GM18907 (cell line): Measurements from ENCODE around the gene RDH16.
"Not testable (repeated sequence)": the region's sequence is repeated elsewhere in the genome, so short reads cannot be mapped to it uniquely, and the experiment has no call there.

Experiments
- ATAC-seq: cut with Tn5 transposase; IDR thresholded peaks from one replicate; pipeline ENCODE4 v1.9.1; 2021; ENCODE audit warnings: mild to moderate bottlenecking, moderate library complexity; ENCODE audit not compliant: unreplicated experiment

RDH16 gene

GRCh38 chr12:56927281-56927680 lies 30.1 kb downstream of the RDH16 start:
- no peak for ATAC-seq

- no peak for ATAC-seq
Observed at GRCh38 chr12:56922031-56922430, 35.4 kb downstream of the RDH16 start.

DNA sequence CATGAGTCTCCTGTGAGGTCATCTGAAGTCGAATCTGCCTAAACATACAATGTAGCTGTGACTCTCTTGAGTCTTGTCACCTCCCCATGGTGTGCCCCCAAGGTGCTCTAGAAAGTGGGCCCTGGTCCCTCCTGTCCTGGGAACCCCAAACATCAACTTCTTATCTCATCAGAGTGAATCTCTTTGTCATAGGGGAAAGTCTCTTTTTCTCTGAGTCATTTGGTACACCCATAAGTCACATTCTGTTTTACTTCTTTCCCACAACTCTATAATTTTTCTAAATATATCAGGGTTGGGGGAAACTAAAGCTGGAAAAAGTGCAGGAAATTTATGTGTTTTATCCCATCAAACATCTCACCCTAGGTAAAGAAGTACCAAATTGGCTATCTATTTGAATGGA lies 36.1 kb downstream of the RDH16 start:
- no peak for ATAC-seq

DNA sequence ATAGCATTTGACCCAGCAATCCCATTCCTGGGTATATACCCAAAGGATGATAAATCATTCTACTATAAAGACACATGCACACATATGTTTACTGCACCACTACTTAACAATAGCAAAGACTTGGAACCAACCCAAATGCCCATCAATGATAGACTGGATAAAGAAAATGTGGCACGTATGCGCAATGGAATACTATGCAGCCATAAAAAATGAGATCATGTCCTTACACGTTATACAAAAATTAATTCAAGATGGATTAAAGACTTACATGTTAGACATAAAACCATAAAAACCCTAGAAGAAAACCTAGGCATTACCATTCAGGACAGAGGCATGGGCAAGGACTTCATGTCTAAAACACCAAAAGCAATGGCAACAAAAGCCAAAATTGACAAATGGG lies 39.3 kb downstream of the RDH16 start:
- not testable (repeated sequence) for ATAC-seq

- no peak for ATAC-seq
Observed at GRCh38 chr12:56916996-56917333, 40.4 kb downstream of the RDH16 start.

GRCh38 chr12:56916296-56916995 lies 41.0 kb downstream of the RDH16 start:
- ATAC-seq: no peak

- no peak for ATAC-seq
Observed at GRCh38 chr12:56914724-56915123, 42.7 kb downstream of the RDH16 start.

DNA sequence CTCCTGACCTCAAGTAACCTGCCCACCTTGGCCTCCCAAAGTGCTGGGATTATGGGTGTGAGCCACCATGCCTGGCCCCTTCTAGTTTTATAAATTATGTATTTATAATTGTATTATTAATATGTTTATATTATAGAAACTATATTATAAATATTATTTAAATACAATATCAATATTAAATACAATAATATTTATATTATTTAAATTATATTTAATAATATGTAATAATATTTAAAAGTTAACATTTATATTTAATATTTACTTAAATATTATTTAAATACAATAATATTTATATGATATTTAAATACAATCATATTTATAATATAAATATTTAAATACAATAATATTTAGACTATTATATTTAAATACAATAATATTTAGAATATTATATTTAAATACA lies 43.2 kb downstream of the RDH16 start:
- no peak for ATAC-seq

DNA sequence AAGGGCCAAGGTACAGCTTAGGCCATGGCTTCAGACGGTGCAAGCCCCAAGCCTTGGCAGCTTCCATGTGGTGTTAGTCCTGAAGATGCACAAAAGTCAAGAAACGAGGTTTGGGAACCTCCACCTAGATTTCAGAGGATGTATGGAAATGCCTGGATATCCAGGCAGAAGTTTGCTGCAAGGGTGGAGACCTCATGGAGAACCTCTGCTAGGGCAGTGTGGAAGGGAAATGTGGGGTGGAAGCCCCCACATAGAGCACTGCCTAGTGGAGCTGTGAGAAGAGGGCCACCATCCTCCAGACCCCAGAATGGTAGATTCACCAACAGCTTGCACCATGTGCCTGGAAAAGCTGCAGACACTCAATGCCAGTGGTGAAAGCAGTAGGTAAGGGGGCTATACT lies 48.0 kb downstream of the RDH16 start:
- ATAC-seq: not testable (repeated sequence)

GRCh38 chr12:56908136-56908535 lies 49.3 kb downstream of the RDH16 start:
- ATAC-seq: no peak

GRCh38 chr12:56905852-56906251 lies 51.6 kb downstream of the RDH16 start:
- ATAC-seq: no peak

DNA sequence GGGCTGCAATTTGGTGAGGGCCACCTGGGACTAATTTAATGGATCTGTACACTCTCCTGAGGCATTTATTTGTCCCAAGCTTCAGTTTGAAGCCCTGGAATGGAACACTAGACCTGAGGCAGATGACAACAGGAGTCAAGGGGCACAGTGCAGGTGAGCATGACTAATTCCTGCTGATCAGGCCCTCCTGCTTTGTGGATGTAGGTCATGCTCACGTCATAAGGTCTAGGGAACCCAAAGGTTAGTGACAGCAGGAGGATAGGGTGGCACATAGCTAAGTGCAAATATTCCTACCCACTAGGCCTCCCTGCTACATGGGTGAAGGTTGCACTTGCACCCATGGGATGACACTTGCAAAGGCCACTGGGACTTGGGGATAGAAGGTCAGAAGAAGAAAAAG lies 54.0 kb downstream of the RDH16 start:
- ATAC-seq: no peak
